GM21737 (cell line): ENCODE results near the gene MED8.

Experiments
- ATAC-seq: cut with Tn5 transposase; IDR thresholded peaks from one replicate; pipeline ENCODE4 v1.9.1; 2021; ENCODE audit warnings: mild to moderate bottlenecking, moderate library complexity; ENCODE audit not compliant: unreplicated experiment

Gene MED8

GRCh38 chr1:43360616-43361015 lies 29.0 kb downstream of the MED8 start:
- ATAC-seq, result no peak

- ATAC-seq, result no peak
These were observed 29.9 kb downstream of the MED8 start for GRCh38 chr1:43359696-43360095.

- peak; percentile 91 for ATAC-seq
These were observed 30.6 kb downstream of the MED8 start, which contains the start of gene CDC20 for GRCh38 chr1:43358746-43359693. Gene CDC20, plus strand, starts transcription at chr1:43358981. Its CDS starts 235 bp downstream, at chr1:43359216.

GRCh38 chr1:43358121-43358745 lies 31.4 kb downstream of the MED8 start:
- ATAC-seq, result no peak

GRCh38 chr1:43357251-43357650 lies 32.3 kb downstream of the MED8 start:
- ATAC-seq, result no peak

- no peak for ATAC-seq
These were observed 34.7 kb downstream of the MED8 start for GRCh38 chr1:43354936-43355335.

GRCh38 chr1:43354471-43354870 lies 35.1 kb downstream of the MED8 start:
- ATAC-seq, result no peak

GRCh38 chr1:43352881-43353280 lies 36.7 kb downstream of the MED8 start:
- ATAC-seq, result no peak

- no peak for ATAC-seq
These were observed 37.3 kb downstream of the MED8 start for GRCh38 chr1:43352351-43352705.

GRCh38 chr1:43351421-43352350 lies 37.9 kb downstream of the MED8 start:
- ATAC-seq, result no peak

- no peak for ATAC-seq
These were observed 38.6 kb downstream of the MED8 start for GRCh38 chr1:43350976-43351375.

- no peak for ATAC-seq
These were observed 39.9 kb downstream of the MED8 start for GRCh38 chr1:43349594-43350306.

GRCh38 chr1:43348809-43349593 lies 40.6 kb downstream of the MED8 start:
- ATAC-seq, result no peak

GRCh38 chr1:43348343-43348808 lies 41.2 kb downstream of the MED8 start:
- no peak for ATAC-seq

- no peak for ATAC-seq
These were observed 43.0 kb downstream of the MED8 start for GRCh38 chr1:43346636-43347035.

GRCh38 chr1:43345120-43345519 lies 44.5 kb downstream of the MED8 start:
- no peak for ATAC-seq

- ATAC-seq, result no peak
These were observed 45.2 kb downstream of the MED8 start for GRCh38 chr1:43344267-43344850.

GRCh38 chr1:43340559-43340958 lies 49.0 kb downstream of the MED8 start:
- ATAC-seq, result no peak

GRCh38 chr1:43339584-43340232 lies 49.9 kb downstream of the MED8 start:
- no peak for ATAC-seq
